K562 (cell line): ENCODE results near the gene UQCC5. TPM values are rescaled to one million over a fixed set of nuclear protein-coding genes. Genes with fewer than 3 reads are reported as not detected.

ENCODE experiments used
- CREM ChIP-seq: IDR thresholded peaks from 2 replicates; pipeline ENCODE4 v1.6.1; 2014; ENCODE audit warnings: antibody characterized with exemption, low read depth
- CXXC5 ChIP-seq: fragments of 250-450 bp; sonication (Bioruptor Pico); IDR thresholded peaks from 2 replicates; pipeline ENCODE4 v1.8.0; 2022; ENCODE audit warnings: inconsistent platforms, mild to moderate bottlenecking, moderate library complexity
- HNRNPLL ChIP-seq: fragments of 200-400 bp; formaldehyde crosslinking; IDR thresholded peaks from 2 replicates; pipeline ENCODE4 v1.6.1; 2017; ENCODE audit warnings: low read length, low read depth, mild to moderate bottlenecking; ENCODE audit not compliant: poor library complexity, severe bottlenecking
- ID3 ChIP-seq, 2 experiments: fragments of 250-450 bp in 1 of 2; fragments of 450-650 bp in 1 of 2; sonication (Bioruptor Pico) in 1 of 2; IDR thresholded peaks; 2 replicates each; pipeline versions ENCODE4 v1.6.1 to v1.8.0; 2016 to 2021; ENCODE audit warnings: mild to moderate bottlenecking in 2 of 2, moderate library complexity in 2 of 2, missing compliant biosample characterization in 1 of 2, missing genetic modification characterization in 1 of 2
- KLF13 ChIP-seq: fragments of 450-650 bp; IDR thresholded peaks from 2 replicates; pipeline ENCODE4 v1.6.1; 2016; ENCODE audit warnings: missing genetic modification characterization, low read depth, mild to moderate bottlenecking, missing compliant biosample characterization, moderate library complexity, borderline replicate concordance
- MEIS2 ChIP-seq: fragments of 450-650 bp; IDR thresholded peaks from 2 replicates; pipeline ENCODE4 v1.6.1; 2014; ENCODE audit warnings: mild to moderate bottlenecking; ENCODE audit not compliant: partially characterized antibody
- NFE2L1 ChIP-seq: fragments of 450-650 bp; IDR thresholded peaks from 2 replicates; pipeline ENCODE4 v1.6.1; 2016; ENCODE audit warnings: missing genetic modification characterization, low read depth, mild to moderate bottlenecking, missing compliant biosample characterization, moderate library complexity, borderline replicate concordance
- NFYB ChIP-seq: IDR thresholded peaks from 2 replicates; pipeline ENCODE4 v1.6.1; 2011; ENCODE audit warnings: mild to moderate bottlenecking, moderate library complexity; ENCODE audit not compliant: insufficient read length; ENCODE audit errors: extremely low read depth
- NR4A1 ChIP-seq, 2 experiments: fragments of 250-450 bp in 1 of 2; fragments of 450-650 bp in 1 of 2; sonication (Bioruptor Pico) in 1 of 2; IDR thresholded peaks; 2 replicates each; pipeline versions ENCODE4 v1.4.0 to v1.6.1; 2016 to 2020; ENCODE audit warnings: mild to moderate bottlenecking in 2 of 2, missing compliant biosample characterization in 1 of 2, missing genetic modification characterization in 1 of 2, moderate library complexity in 1 of 2
- POU5F1 ChIP-seq: fragments of 150-350 bp; IDR thresholded peaks from 2 replicates; pipeline ENCODE4 v1.6.1; 2014; ENCODE audit warnings: borderline replicate concordance, low read length, low read depth, mild to moderate bottlenecking; ENCODE audit not compliant: partially characterized antibody
- RBM34 ChIP-seq: fragments of 200-400 bp; formaldehyde crosslinking; IDR thresholded peaks from 2 replicates; pipeline ENCODE4 v1.6.1; 2018; ENCODE audit warnings: low read length, borderline replicate concordance; ENCODE audit not compliant: insufficient read depth
- SMARCA5 ChIP-seq: fragments of 450-650 bp; IDR thresholded peaks from 2 replicates; pipeline ENCODE4 v1.6.1; 2016
- TEAD4 ChIP-seq, 2 experiments: sonication (generic) in 1 of 2; formaldehyde crosslinking in 1 of 2; IDR thresholded peaks; 2 replicates each; pipeline versions ENCODE4 v1.6.1 to v1.8.0; 2012 to 2022; ENCODE audit warnings: borderline replicate concordance in 1 of 2, inconsistent platforms in 1 of 2, low read length in 1 of 2, mild to moderate bottlenecking in 1 of 2, missing genetic modification reagents in 1 of 2
- XRCC3 ChIP-seq: fragments of 450-650 bp; IDR thresholded peaks from 2 replicates; pipeline ENCODE4 v1.6.1; 2017; ENCODE audit warnings: mild to moderate bottlenecking, moderate library complexity
- ZKSCAN3 ChIP-seq: fragments of 250-450 bp; sonication (Bioruptor Pico); IDR thresholded peaks from 2 replicates; pipeline ENCODE4 v1.4.0; 2020
- ZNF274 ChIP-seq: IDR thresholded peaks from 2 replicates; pipeline ENCODE4 v1.6.1; 2011; ENCODE audit warnings: low read depth, mild to moderate bottlenecking, low read length, moderate library complexity, borderline replicate concordance
- ZNF311 ChIP-seq: fragments of 250-450 bp; sonication (Bioruptor Pico); IDR thresholded peaks from 2 replicates; pipeline ENCODE4 v1.4.0; 2020; ENCODE audit warnings: mild to moderate bottlenecking, moderate library complexity
- ZNF785 ChIP-seq: fragments of 250-450 bp; sonication (Bioruptor Pico); IDR thresholded peaks from 2 replicates; pipeline ENCODE4 v1.4.0; 2020; ENCODE audit warnings: mild to moderate bottlenecking
- polyA plus RNA-seq, 8 experiments: library from polyadenylated mRNA; depleted of rRNA in 4 of 8; stranded (reverse) in 5 of 8; unstranded in 3 of 8; fragments of >200 nt; fragmentation: Nextera tagmentation in 2 of 8; fragmentation: Illumina TruSeq in 1 of 8; extraction: Ambion mirVana in 2 of 8; extraction: Trizol in 1 of 8; gene quantifications; 2 replicates each; pipeline versions ENCODE4 v1.2.1 to v1.2.3, GENCODE V29; 2011 to 2014; ENCODE audit warnings: inconsistent platforms in 1 of 8, missing spikeins in 1 of 8
- total RNA-seq, 7 experiments: library from RNA; depleted of rRNA in 6 of 7; stranded (reverse); fragments of >200 nt in 6 of 7; fragmentation: Illumina TruSeq in 2 of 7; extraction: Trizol in 2 of 7; gene quantifications; 2 replicates each; pipeline versions ENCODE4 v1.2.1 to v1.2.3, GENCODE V29; 2011 to 2021; ENCODE audit warnings: low replicate concordance in 1 of 7
- TF ChIP-seq, protein P1 (sequence below): fragments of 450-650 bp; IDR thresholded peaks from 2 replicates; pipeline ENCODE4 v1.6.1; 2016; ENCODE audit warnings: antibody characterized with exemption
- TF ChIP-seq, protein P2 (sequence below): fragments of 250-450 bp; sonication (Bioruptor Pico); IDR thresholded peaks from 2 replicates; pipeline ENCODE4 v1.5.0; 2022; ENCODE audit warnings: mild to moderate bottlenecking
- TF ChIP-seq, protein P3 (sequence below), 2 experiments: fragments of 200-800 bp in 1 of 2; sonication (Bioruptor generic) in 1 of 2; sonication (generic) in 1 of 2; formaldehyde crosslinking in 1 of 2; IDR thresholded peaks in 1 of 2; conservative IDR thresholded peaks in 1 of 2; 2 replicates each; pipeline versions ENCODE4 v1.5.0 to v1.6.1; 2016 to 2020; ENCODE audit warnings: missing compliant biosample characterization in 1 of 2, missing genetic modification characterization in 1 of 2, missing genetic modification reagents in 1 of 2

Gene UQCC5
- total and polyA plus RNA-seq, 9 of the 15 experiments (the other 6 are each of a cell fraction or from before 2014, with no cell fraction given) = 10.2 to 55.4 (median 33.8) TPM

- TF ChIP-seq SMARCA5 (no peak), ZKSCAN3 (CRISPR knock-in tag) (no peak), ZNF274 (no peak), NFE2L1 (tag) (no peak), ZNF311 (no peak), NR4A1 (CRISPR knock-in tag; IDR thresholded peaks at IDR 0.05) (no peak), NR4A1 (tag; IDR thresholded peaks at IDR 0.05) (no peak), KLF13 (no peak), MEIS2 (no peak), ID3 (CRISPR knock-in tag; IDR thresholded peaks at IDR 0.05) (no peak), ID3 (tag; IDR thresholded peaks at IDR 0.05) (no peak), CXXC5 (peak; percentile 35), CREM (peak; percentile 72), NFYB (no peak), TEAD4 (IDR thresholded peaks at IDR 0.05; ENCODE audit: low read length) (peak; percentile 41; the same call in 1 of the 2 replicates), TEAD4 (CRISPR knock-in tag; IDR thresholded peaks at IDR 0.05; ENCODE audit: borderline replicate concordance) (no peak), XRCC3 (no peak), POU5F1 (no peak), RBM34 (no peak), ZNF785 (no peak), HNRNPLL (no peak)
- TF ChIP-seq, protein P1, sequence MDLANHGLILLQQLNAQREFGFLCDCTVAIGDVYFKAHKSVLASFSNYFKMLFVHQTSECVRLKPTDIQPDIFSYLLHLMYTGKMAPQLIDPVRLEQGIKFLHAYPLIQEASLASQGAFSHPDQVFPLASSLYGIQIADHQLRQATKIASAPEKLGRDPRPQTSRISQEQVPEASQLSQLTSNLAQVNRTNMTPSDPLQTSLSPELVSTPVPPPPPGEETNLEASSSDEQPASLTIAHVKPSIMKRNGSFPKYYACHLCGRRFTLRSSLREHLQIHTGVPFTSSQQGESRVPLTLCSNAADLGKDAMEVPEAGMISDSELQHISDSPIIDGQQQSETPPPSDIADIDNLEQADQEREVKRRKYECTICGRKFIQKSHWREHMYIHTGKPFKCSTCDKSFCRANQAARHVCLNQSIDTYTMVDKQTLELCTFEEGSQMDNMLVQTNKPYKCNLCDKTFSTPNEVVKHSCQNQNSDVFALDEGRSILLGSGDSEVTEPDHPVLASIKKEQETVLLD = 0 out of 2 replicates have a peak, but pooled peaks have one; percentile 58
- TF ChIP-seq, protein P2, sequence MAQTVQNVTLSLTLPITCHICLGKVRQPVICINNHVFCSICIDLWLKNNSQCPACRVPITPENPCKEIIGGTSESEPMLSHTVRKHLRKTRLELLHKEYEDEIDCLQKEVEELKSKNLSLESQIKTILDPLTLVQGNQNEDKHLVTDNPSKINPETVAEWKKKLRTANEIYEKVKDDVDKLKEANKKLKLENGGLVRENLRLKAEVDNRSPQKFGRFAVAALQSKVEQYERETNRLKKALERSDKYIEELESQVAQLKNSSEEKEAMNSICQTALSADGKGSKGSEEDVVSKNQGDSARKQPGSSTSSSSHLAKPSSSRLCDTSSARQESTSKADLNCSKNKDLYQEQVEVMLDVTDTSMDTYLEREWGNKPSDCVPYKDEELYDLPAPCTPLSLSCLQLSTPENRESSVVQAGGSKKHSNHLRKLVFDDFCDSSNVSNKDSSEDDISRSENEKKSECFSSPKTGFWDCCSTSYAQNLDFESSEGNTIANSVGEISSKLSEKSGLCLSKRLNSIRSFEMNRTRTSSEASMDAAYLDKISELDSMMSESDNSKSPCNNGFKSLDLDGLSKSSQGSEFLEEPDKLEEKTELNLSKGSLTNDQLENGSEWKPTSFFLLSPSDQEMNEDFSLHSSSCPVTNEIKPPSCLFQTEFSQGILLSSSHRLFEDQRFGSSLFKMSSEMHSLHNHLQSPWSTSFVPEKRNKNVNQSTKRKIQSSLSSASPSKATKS (CRISPR knock-in tag) = no peak
- TF ChIP-seq, protein P3, sequence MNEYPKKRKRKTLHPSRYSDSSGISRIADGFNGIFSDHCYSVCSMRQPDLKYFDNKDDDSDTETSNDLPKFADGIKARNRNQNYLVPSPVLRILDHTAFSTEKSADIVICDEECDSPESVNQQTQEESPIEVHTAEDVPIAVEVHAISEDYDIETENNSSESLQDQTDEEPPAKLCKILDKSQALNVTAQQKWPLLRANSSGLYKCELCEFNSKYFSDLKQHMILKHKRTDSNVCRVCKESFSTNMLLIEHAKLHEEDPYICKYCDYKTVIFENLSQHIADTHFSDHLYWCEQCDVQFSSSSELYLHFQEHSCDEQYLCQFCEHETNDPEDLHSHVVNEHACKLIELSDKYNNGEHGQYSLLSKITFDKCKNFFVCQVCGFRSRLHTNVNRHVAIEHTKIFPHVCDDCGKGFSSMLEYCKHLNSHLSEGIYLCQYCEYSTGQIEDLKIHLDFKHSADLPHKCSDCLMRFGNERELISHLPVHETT (CRISPR knock-in tag; conservative IDR thresholded peaks at IDR 0.05 in 1 of 2, IDR thresholded peaks at IDR 0.05 in 1 of 2) = no peak
These were observed 3.9 kb upstream of the UQCC5 start (continued) for GRCh38 chr3:52532517-52532837.
